DND-41 (cell line): ENCODE results near the gene CAMKMT.

Source experiments
- ATAC-seq: fragments of 200-7000 bp; cut with Tn5 transposase; 3 replicates; pipeline ENCODE4 v1.9.1; 2021; ENCODE audit warnings: low read depth; ENCODE audit not compliant: insufficient read depth
- DNase-seq: peaks from one replicate; pipeline ENCODE4 v3.0.0-alpha.2; 2020
- H2AFZ ChIP-seq: 2 replicates; pipeline ENCODE4 v1.6.0; 2012; ENCODE audit warnings: low read depth, low read length
- H3K27ac ChIP-seq: 2 replicates; pipeline ENCODE4 v1.5.1; 2012; ENCODE audit warnings: low read length, inconsistent platforms
- H3K27me3 ChIP-seq: fragments of 200-600 bp; sonication (generic); 2 replicates; pipeline ENCODE4 v1.6.0; 2012; ENCODE audit warnings: low read length, mild to moderate bottlenecking, inconsistent platforms; ENCODE audit not compliant: insufficient read depth, poor library complexity
- H3K36me3 ChIP-seq: 2 replicates; pipeline ENCODE4 v1.5.1; 2012; ENCODE audit warnings: low read length, inconsistent platforms; ENCODE audit not compliant: insufficient read depth
- H3K4me1 ChIP-seq: 2 replicates; pipeline ENCODE4 v1.5.1; 2012; ENCODE audit warnings: mild to moderate bottlenecking, low read length; ENCODE audit not compliant: insufficient read depth
- H3K4me2 ChIP-seq: 2 replicates; pipeline ENCODE4 v1.6.0; 2012; ENCODE audit warnings: mild to moderate bottlenecking, moderate library complexity, low read length, inconsistent platforms; ENCODE audit not compliant: insufficient read depth
- H3K4me3 ChIP-seq, 2 experiments: fragments of 200-600 bp in 1 of 2; shearing (Covaris generic) in 1 of 2; 2 replicates each; pipeline ENCODE4 v1.5.1; 2012 to 2016; ENCODE audit warnings: inconsistent platforms in 2 of 2, low read length in 2 of 2, mild to moderate bottlenecking in 2 of 2, low read depth in 1 of 2, moderate library complexity in 1 of 2
- H3K79me2 ChIP-seq: 2 replicates; pipeline ENCODE4 v1.6.0; 2012; ENCODE audit warnings: low read length, inconsistent platforms; ENCODE audit not compliant: insufficient read depth
- H3K9ac ChIP-seq: 2 replicates; pipeline ENCODE4 v1.6.0; 2012; ENCODE audit warnings: low read depth, mild to moderate bottlenecking, inconsistent platforms, low read length, moderate library complexity
- H3K9me3 ChIP-seq: 2 replicates; pipeline ENCODE4 v1.5.1; 2012; ENCODE audit warnings: low read length, moderate library complexity, mild to moderate bottlenecking, inconsistent platforms; ENCODE audit not compliant: insufficient read depth, severe bottlenecking
- H4K20me1 ChIP-seq: 2 replicates; pipeline ENCODE4 v1.6.0; 2012; ENCODE audit warnings: low read length; ENCODE audit not compliant: insufficient read depth
- CTCF ChIP-seq: IDR thresholded peaks from 2 replicates; pipeline ENCODE4 v1.5.1; 2012; ENCODE audit warnings: borderline replicate concordance, low read length, moderate library complexity, mild to moderate bottlenecking; ENCODE audit not compliant: poor library complexity, severe bottlenecking; ENCODE audit errors: extremely low read depth
- EZH2 ChIP-seq: IDR thresholded peaks from 3 replicates; pipeline ENCODE4 v1.6.1; 2012; ENCODE audit warnings: borderline replicate concordance, low read depth, mild to moderate bottlenecking, moderate library complexity, low read length, inconsistent platforms; ENCODE audit not compliant: severe bottlenecking

The CAMKMT gene

GRCh38 chr2:44778221-44778654, 416.5 kb downstream of the CAMKMT start:
- no peak overlapping the region for H3K4me2 ChIP-seq
- no peaks in the 10 kb centered on the region for H3K36me3 ChIP-seq
- H3K79me2 ChIP-seq, result no peaks in the 10 kb centered on the region
- no peaks in the 10 kb centered on the region for H3K4me1 ChIP-seq
- no peak overlapping the region for H2AFZ ChIP-seq
- no peaks in the 10 kb centered on the region for H3K27me3 ChIP-seq
- no peak for TF ChIP-seq CTCF
- TF ChIP-seq EZH2, result no peak
- DNase-seq (no peak), ATAC-seq (no peak)
- no peak overlapping the region for H3K9ac ChIP-seq
- no peaks in the 10 kb centered on the region for H4K20me1 ChIP-seq
- H3K9me3 ChIP-seq, result peaks cover 5% of the 10 kb centered on the region
- no peak overlapping the region for H3K27ac ChIP-seq
- no peak overlapping the region for H3K4me3 ChIP-seq

- H2AFZ ChIP-seq, result no peak overlapping the region
Observed at GRCh38 chr2:44778671-44779476, 417.1 kb downstream of the CAMKMT start.

GRCh38 chr2:44779793-44780192, 418.0 kb downstream of the CAMKMT start:
- H3K9me3 ChIP-seq, result peaks cover 5% of the 10 kb centered on the region
- no peak overlapping the region for H3K27ac ChIP-seq
- H3K9ac ChIP-seq, result no peak overlapping the region
- no peaks in the 10 kb centered on the region for H3K79me2 ChIP-seq
- no peaks in the 10 kb centered on the region for H3K4me1 ChIP-seq
- TF ChIP-seq EZH2, result no peak
- TF ChIP-seq CTCF, result no peak
- H3K4me3 ChIP-seq, result no peak overlapping the region
- DNase-seq (no peak), ATAC-seq (no peak)
- H4K20me1 ChIP-seq, result no peaks in the 10 kb centered on the region
- H3K27me3 ChIP-seq, result no peaks in the 10 kb centered on the region
- no peaks in the 10 kb centered on the region for H3K36me3 ChIP-seq
- no peak overlapping the region for H3K4me2 ChIP-seq
- H2AFZ ChIP-seq, result no peak overlapping the region

More at GRCh38 chr2:44778671-44779476, 417.1 kb downstream of the CAMKMT start:
- Histone ChIP-seq H3K27ac (no peak overlapping the region), H3K27me3 (no peaks in the 10 kb centered on the region), H3K4me3 (no peak overlapping the region), H3K4me1 (no peaks in the 10 kb centered on the region), H3K9me3 (peaks cover 5% of the 10 kb centered on the region), H3K79me2 (no peaks in the 10 kb centered on the region), H3K4me2 (no peak overlapping the region), H4K20me1 (no peaks in the 10 kb centered on the region), H3K9ac (no peak overlapping the region), H3K36me3 (no peaks in the 10 kb centered on the region)
- TF ChIP-seq CTCF (no peak), EZH2 (no peak)
- DNase-seq, result no peak
- no peak for ATAC-seq
